Panc1 (cell line): ENCODE measurements around the gene GMEB1.
"Not testable (repeated sequence)": the region's sequence is repeated elsewhere in the genome, so short reads cannot be mapped to it uniquely, and the experiment has no call there.

Experiments used
- CTCF ChIP-seq: fragments of 450-650 bp; IDR thresholded peaks from 2 replicates; pipeline ENCODE4 v1.5.1; 2017; ENCODE audit warnings: mild to moderate bottlenecking
- POLR2AphosphoS5 ChIP-seq: IDR thresholded peaks from 2 replicates; pipeline ENCODE4 v1.6.1; 2012; ENCODE audit warnings: mild to moderate bottlenecking, low read depth, low read length, moderate library complexity
- REST ChIP-seq, 2 experiments: IDR thresholded peaks; 2 replicates each; pipeline ENCODE4 v1.6.1; 2011 to 2012; ENCODE audit warnings: low read depth in 2 of 2, control low read depth in 1 of 2, low read length in 1 of 2, mild to moderate bottlenecking in 1 of 2, moderate library complexity in 1 of 2; ENCODE audit not compliant: insufficient read depth in 1 of 2
- TCF7L2 ChIP-seq: IDR thresholded peaks from 2 replicates; pipeline ENCODE4 v1.6.1; 2011; ENCODE audit warnings: mild to moderate bottlenecking, low read depth, low read length, inconsistent platforms

DNA sequence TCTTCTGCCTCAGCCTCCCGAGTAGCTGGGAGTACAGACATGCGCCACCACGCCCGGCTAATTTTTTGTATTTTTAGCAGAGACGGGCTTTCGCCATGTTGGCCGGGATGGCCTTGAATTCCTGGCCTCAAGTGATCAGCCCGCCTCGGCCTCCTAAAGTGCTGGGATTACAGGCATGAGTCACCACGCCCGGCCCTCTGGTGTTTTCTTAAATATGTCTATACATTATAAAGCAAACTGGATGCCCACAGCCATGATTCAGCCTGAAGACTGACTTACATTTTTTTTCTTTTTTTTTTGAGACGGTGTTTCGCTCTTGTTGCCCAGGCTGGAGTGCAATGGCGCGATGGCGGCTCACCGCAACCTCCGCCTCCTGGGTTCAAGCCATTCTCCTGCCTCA is 53.3 kb downstream of the GMEB1 start:
- not testable (repeated sequence) for TF ChIP-seq POLR2AphosphoS5; REST (IDR thresholded peaks at IDR 0.05; ENCODE audit: insufficient read depth in 1 of 2, low read depth in 2 of 2, low read length in 1 of 2); CTCF; TCF7L2
